Activated CD4-positive, CD25-positive, alpha-beta regulatory T cell treated with anti-CD3 and anti-CD28 coated beads, Interleukin-2, amount 50 U/mL, for 24 hours (primary cell): ENCODE data around the gene MYO18A.

Experiments used
- ATAC-seq, 2 donors: fragments of 150-1000 bp; cut with Tn5 transposase; one replicate each; pipeline ENCODE4 v1.10.0; 2021; ENCODE audit warnings: mild to moderate bottlenecking in 1 of 2, moderate library complexity in 1 of 2

The MYO18A gene

GRCh38 chr17:29124135-29124924 lies 55.9 kb downstream of the MYO18A start:
- peak; percentile 94 to 96 for ATAC-seq

- no peak for ATAC-seq
Measured at GRCh38 chr17:29123111-29123510, 57.1 kb downstream of the MYO18A start.

- ATAC-seq, result no peak
Measured at GRCh38 chr17:29121442-29121841, 58.8 kb downstream of the MYO18A start.

GRCh38 chr17:29120433-29120832 lies 59.8 kb downstream of the MYO18A start:
- ATAC-seq, result no peak

GRCh38 chr17:29119265-29119664 lies 60.9 kb downstream of the MYO18A start:
- no peak for ATAC-seq

GRCh38 chr17:29116804-29117753 lies 63.1 kb downstream of the MYO18A start:
- ATAC-seq, result peak; percentile 73 to 78

- ATAC-seq, result peak; percentile 20 to 32
Measured at GRCh38 chr17:29115961-29116803, 64.0 kb downstream of the MYO18A start.

- ATAC-seq, result no peak
Measured at GRCh38 chr17:29115435-29115834, 64.8 kb downstream of the MYO18A start.

- no peak for ATAC-seq
Measured at GRCh38 chr17:29114141-29114540, 66.1 kb downstream of the MYO18A start.

GRCh38 chr17:29113334-29113733 lies 66.9 kb downstream of the MYO18A start:
- no peak for ATAC-seq

- no peak for ATAC-seq
Measured at GRCh38 chr17:29112771-29113295, 67.4 kb downstream of the MYO18A start.

GRCh38 chr17:29111816-29112499 lies 68.2 kb downstream of the MYO18A start:
- peak; percentile 83 to 89 for ATAC-seq

- no peak for ATAC-seq
Measured at GRCh38 chr17:29110372-29110757, 69.8 kb downstream of the MYO18A start.

GRCh38 chr17:29109477-29110371 lies 70.5 kb downstream of the MYO18A start:
- no peak for ATAC-seq

- no peak for ATAC-seq
Measured at GRCh38 chr17:29108823-29109476, 71.2 kb downstream of the MYO18A start.

GRCh38 chr17:29107933-29108822 lies 72.0 kb downstream of the MYO18A start:
- no peak for ATAC-seq

GRCh38 chr17:29107084-29107483 lies 73.1 kb downstream of the MYO18A start:
- no peak for ATAC-seq

GRCh38 chr17:29103341-29103740 lies 76.9 kb downstream of the MYO18A start:
- no peak for ATAC-seq

GRCh38 chr17:29102741-29103181 lies 77.4 kb downstream of the MYO18A start:
- no peak for ATAC-seq
